GM18519 (cell line): ENCODE measurements around the gene SNAP25.

Experiments used
- ATAC-seq: cut with Tn5 transposase; IDR thresholded peaks from one replicate; pipeline ENCODE4 v1.9.1; 2021; ENCODE audit warnings: mild to moderate bottlenecking, moderate library complexity; ENCODE audit not compliant: unreplicated experiment, low FRiP score

Gene SNAP25

GRCh38 chr20:10328897-10329255 is 110.2 kb downstream of the SNAP25 start:
- ATAC-seq = no peak

- no peak for ATAC-seq
Measured at GRCh38 chr20:10329387-10330005, 110.9 kb downstream of the SNAP25 start.

GRCh38 chr20:10330071-10330470 is 111.4 kb downstream of the SNAP25 start:
- ATAC-seq = no peak

GRCh38 chr20:10332656-10333415 is 114.2 kb downstream of the SNAP25 start:
- ATAC-seq = no peak

- ATAC-seq = no peak
Measured at GRCh38 chr20:10336959-10337729, 118.5 kb downstream of the SNAP25 start.

GRCh38 chr20:10338426-10339180 is 120.0 kb downstream of the SNAP25 start:
- ATAC-seq = no peak

GRCh38 chr20:10339609-10340008 is 121.0 kb downstream of the SNAP25 start:
- no peak for ATAC-seq

- ATAC-seq = no peak
Measured at GRCh38 chr20:10342152-10342551, 123.5 kb downstream of the SNAP25 start.

GRCh38 chr20:10344953-10345352 is 126.3 kb downstream of the SNAP25 start:
- no peak for ATAC-seq

- ATAC-seq = no peak
Measured at GRCh38 chr20:10347086-10347880, 128.7 kb downstream of the SNAP25 start.

GRCh38 chr20:10349118-10349517 is 130.5 kb downstream of the SNAP25 start:
- no peak for ATAC-seq

- ATAC-seq = no peak
Measured at GRCh38 chr20:10350188-10350842, 131.7 kb downstream of the SNAP25 start.

GRCh38 chr20:10352934-10353824 is 134.5 kb downstream of the SNAP25 start:
- no peak for ATAC-seq

GRCh38 chr20:10356628-10357027 is 138.0 kb downstream of the SNAP25 start:
- ATAC-seq = no peak
